IMR-90 (cell line): ENCODE results near the gene SWAP70. TPM values are rescaled to one million over a fixed set of nuclear protein-coding genes. Genes with fewer than 3 reads are reported as not detected.

Experiments used
- ATAC-seq: fragments of 200-7000 bp; cut with Tn5 transposase; 2 replicates; pipeline ENCODE4 v1.9.1; 2020; ENCODE audit warnings: low read depth, mild to moderate bottlenecking, moderate library complexity
- Bru-seq: library from RNA; stranded (reverse); fragments of 400-500 nt; gene quantifications from one replicate; lab custom pipeline; 2021; lab: Mats Ljungman, UMichigan
- BruChase-seq, 2 experiments: library from RNA; stranded (reverse); fragments of 400-500 nt; gene quantifications; one replicate each; lab custom pipeline; 2021; lab: Mats Ljungman, UMichigan
- BruUV-seq: library from RNA; stranded (reverse); fragments of 400-500 nt; replicated peaks from 2 replicates; lab custom pipeline; 2021; lab: Mats Ljungman, UMichigan
- CTCF ChIA-PET: fragments of 300-600 bp; formaldehyde crosslinking; extraction: SDS; loops from one replicate; lab custom pipeline; 2021; ENCODE audit warnings: antibody characterized with exemption; lab: Yijun Ruan, JAX
- POLR2A ChIA-PET: fragments of 300-600 bp; sonication (Branson Sonifier 250); formaldehyde crosslinking; loops from one replicate; lab custom pipeline; 2022; ENCODE audit warnings: antibody characterized with exemption; ENCODE audit not compliant: unreplicated experiment; lab: Charles Lee
- DNase-seq: peaks from one replicate; pipeline ENCODE4 v3.0.0; 2013
- H2AFZ ChIP-seq: replicated peaks from 2 replicates; pipeline ENCODE3; 2013; ENCODE audit warnings: low read length, mild to moderate bottlenecking; ENCODE audit not compliant: poor library complexity
- H2AK5ac ChIP-seq: 2 replicates; pipeline ENCODE4 v1.6.1; 2013; ENCODE audit warnings: low read depth, low read length, inconsistent platforms
- H2AK9ac ChIP-seq: replicated peaks from 2 replicates; pipeline ENCODE3; 2013; ENCODE audit warnings: mild to moderate bottlenecking, low read depth, low read length, moderate library complexity; ENCODE audit not compliant: poor library complexity
- H2BK120ac ChIP-seq: 2 replicates; pipeline ENCODE4 v1.6.1; 2013; ENCODE audit warnings: low read depth, low read length, inconsistent platforms
- H2BK15ac ChIP-seq: 3 replicates; pipeline ENCODE4 v1.6.1; 2013; ENCODE audit warnings: low read depth, low read length, inconsistent platforms
- H2BK20ac ChIP-seq: 2 replicates; pipeline ENCODE4 v1.6.1; 2013; ENCODE audit warnings: low read depth, mild to moderate bottlenecking, inconsistent platforms, low read length, moderate library complexity
- H2BK5ac ChIP-seq: 2 replicates; pipeline ENCODE4 v1.6.1; 2013; ENCODE audit warnings: mild to moderate bottlenecking, low read depth, low read length, inconsistent platforms; ENCODE audit not compliant: poor library complexity, severe bottlenecking
- H3K14ac ChIP-seq: replicated peaks from 2 replicates; pipeline ENCODE4 v1.6.1; 2013; ENCODE audit warnings: low read depth, low read length, inconsistent platforms
- H3K18ac ChIP-seq: 2 replicates; pipeline ENCODE4 v1.6.1; 2013; ENCODE audit warnings: low read depth, low read length, control low read depth
- H3K23ac ChIP-seq: 2 replicates; pipeline ENCODE4 v1.6.1; 2013; ENCODE audit warnings: low read depth, low read length, inconsistent platforms
- H3K27ac ChIP-seq: 2 replicates; pipeline ENCODE4 v1.5.1; 2013; ENCODE audit warnings: mild to moderate bottlenecking, control low read depth, low read length; ENCODE audit not compliant: insufficient read depth
- H3K27me3 ChIP-seq: 2 replicates; pipeline ENCODE4 v1.6.1; 2013; ENCODE audit warnings: low read length; ENCODE audit not compliant: control insufficient read depth, insufficient read depth
- H3K36me3 ChIP-seq: 2 replicates; pipeline ENCODE4 v1.6.1; 2013; ENCODE audit warnings: low read length, mixed read lengths; ENCODE audit not compliant: control insufficient read depth, insufficient read depth
- H3K4ac ChIP-seq: 2 replicates; pipeline ENCODE4 v1.6.1; 2013; ENCODE audit warnings: low read depth, low read length, inconsistent platforms
- H3K4me1 ChIP-seq: 2 replicates; pipeline ENCODE4 v1.6.1; 2013; ENCODE audit warnings: low read length, mixed read lengths; ENCODE audit not compliant: control insufficient read depth, insufficient read depth
- H3K4me2 ChIP-seq: 2 replicates; pipeline ENCODE4 v1.6.1; 2013; ENCODE audit warnings: low read depth, mild to moderate bottlenecking, control low read depth, low read length, moderate library complexity
- H3K4me3 ChIP-seq: 2 replicates; pipeline ENCODE4 v1.5.1; 2013; ENCODE audit warnings: low read depth, mild to moderate bottlenecking, control low read depth, low read length, moderate library complexity; ENCODE audit not compliant: insufficient read depth
- H3K56ac ChIP-seq: 2 replicates; pipeline ENCODE4 v1.6.1; 2013; ENCODE audit warnings: low read length, inconsistent platforms; ENCODE audit not compliant: insufficient read depth; ENCODE audit errors: extremely low read depth
- H3K79me1 ChIP-seq, 2 experiments: 2 replicates each; pipeline ENCODE4 v1.6.1; 2013; ENCODE audit warnings: low read length in 2 of 2, inconsistent platforms in 1 of 2, low read depth in 1 of 2
- H3K9ac ChIP-seq: 2 replicates; pipeline ENCODE4 v1.6.1; 2013; ENCODE audit warnings: low read depth, low read length, control low read depth
- H3K9me1 ChIP-seq: 2 replicates; pipeline ENCODE4 v1.6.1; 2013; ENCODE audit warnings: low read length, inconsistent platforms; ENCODE audit not compliant: insufficient read depth
- H3K9me3 ChIP-seq: 2 replicates; pipeline ENCODE4 v1.6.1; 2013; ENCODE audit warnings: low read length; ENCODE audit not compliant: control insufficient read depth, insufficient read depth
- H4K20me1 ChIP-seq: 2 replicates; pipeline ENCODE4 v1.6.1; 2013; ENCODE audit warnings: low read length, inconsistent platforms; ENCODE audit not compliant: insufficient read depth
- H4K5ac ChIP-seq: 2 replicates; pipeline ENCODE4 v1.6.1; 2013; ENCODE audit warnings: mild to moderate bottlenecking, low read depth, low read length, control low read depth
- H4K8ac ChIP-seq, 2 experiments: 2 replicates each; pipeline ENCODE4 v1.6.1; 2013; ENCODE audit warnings: low read depth in 2 of 2, low read length in 2 of 2, control low read depth in 1 of 2, inconsistent platforms in 1 of 2
- H4K91ac ChIP-seq: 2 replicates; pipeline ENCODE4 v1.6.1; 2013; ENCODE audit warnings: low read depth, low read length, inconsistent platforms; ENCODE audit not compliant: insufficient read depth
- BHLHE40 ChIP-seq: fragments of 150-350 bp; IDR thresholded peaks from 2 replicates; pipeline ENCODE4 v1.6.1; 2016; ENCODE audit warnings: mild to moderate bottlenecking, low read depth, low read length
- CEBPB ChIP-seq: IDR thresholded peaks from 2 replicates; pipeline ENCODE4 v1.6.1; 2012; ENCODE audit warnings: low read depth, low read length, improper control_type of control experiment
- CTCF ChIP-seq: conservative IDR thresholded peaks from 2 replicates; pipeline ENCODE4 v1.5.1; 2012; ENCODE audit warnings: mild to moderate bottlenecking, low read depth, low read length, improper control_type of control experiment
- ELK1 ChIP-seq: fragments of 150-350 bp; IDR thresholded peaks from 2 replicates; pipeline ENCODE4 v1.6.1; 2016; ENCODE audit warnings: low read depth, mild to moderate bottlenecking, low read length, moderate library complexity, borderline replicate concordance
- FOS ChIP-seq: fragments of 150-350 bp; IDR thresholded peaks from 2 replicates; pipeline ENCODE4 v1.6.1; 2016; ENCODE audit warnings: low read depth, low read length
- MAFK ChIP-seq: IDR thresholded peaks from 2 replicates; pipeline ENCODE4 v1.6.1; 2012; ENCODE audit warnings: low read depth, low read length, improper control_type of control experiment
- MAZ ChIP-seq: IDR thresholded peaks from 2 replicates; pipeline ENCODE4 v1.6.1; 2012; ENCODE audit warnings: low read depth, mild to moderate bottlenecking, low read length, improper control_type of control experiment, moderate library complexity, borderline replicate concordance
- MXI1 ChIP-seq: IDR thresholded peaks from 2 replicates; pipeline ENCODE4 v1.6.1; 2012; ENCODE audit warnings: low read depth, mild to moderate bottlenecking, low read length, moderate library complexity, borderline replicate concordance
- NFE2L2 ChIP-seq: fragments of 150-350 bp; IDR thresholded peaks from 2 replicates; pipeline ENCODE4 v1.6.1; 2016; ENCODE audit warnings: low read depth, mild to moderate bottlenecking, low read length
- POLR2A ChIP-seq: IDR thresholded peaks from 2 replicates; pipeline ENCODE4 v1.6.1; 2012; ENCODE audit warnings: mild to moderate bottlenecking, low read depth, low read length
- RAD21 ChIP-seq: IDR thresholded peaks from 2 replicates; pipeline ENCODE4 v1.6.1; 2012; ENCODE audit warnings: low read length, improper control_type of control experiment
- RCOR1 ChIP-seq: IDR thresholded peaks from 2 replicates; pipeline ENCODE4 v1.6.1; 2012; ENCODE audit warnings: mild to moderate bottlenecking, low read length, improper control_type of control experiment; ENCODE audit not compliant: insufficient replicate concordance
- SMC3 ChIP-seq: fragments of 150-350 bp; IDR thresholded peaks from 2 replicates; pipeline ENCODE4 v1.6.1; 2016; ENCODE audit warnings: low read depth, mild to moderate bottlenecking, antibody characterized with exemption, low read length, moderate library complexity
- WGBS, 2 experiments: methylation state at CpG; one replicate each; pipeline versions ENCODE4 v1.1.5 to v1.1.7; 2013; ENCODE audit warnings: missing lambda C conversion rate in 2 of 2; ENCODE audit not compliant: insufficient read length in 1 of 2; ENCODE audit errors: extremely low coverage in 2 of 2; 5-methylcytosine and 5-hydroxymethylcytosine counted together
- dilution Hi-C: fragments of 300-500 bp; cut with HindIII; formaldehyde crosslinking; loops from one replicate; pipeline ENCODE4 v1.14.3; 2018; ENCODE audit warnings: low sequenced_read_pairs; ENCODE audit not compliant: unreplicated experiment
- in situ Hi-C: fragments of 300-500 bp; cut with MboI; formaldehyde crosslinking; loops from 3 replicates; pipeline ENCODE4 v1.14.3; 2019; ENCODE audit warnings: low sequenced_read_pairs, inconsistent platforms, mixed read lengths
- intact Hi-C: fragments of 100-400 bp; cut with micrococcal nuclease; formaldehyde crosslinking; loops from 2 replicates; pipeline ENCODE4 v1.10.0; 2022
- long read RNA-seq: library from polyadenylated mRNA; unstranded; transcript quantifications from one replicate; pipeline ENCODE4 v2.0.0, GENCODE V29; 2021; ENCODE audit not compliant: unreplicated experiment
- polyA plus RNA-seq, 3 experiments: library from polyadenylated mRNA; depleted of rRNA; stranded (reverse); fragments of >200 nt; gene quantifications; 2 replicates each; pipeline ENCODE4 v1.2.3, GENCODE V29; 2012; ENCODE audit warnings: low replicate concordance in 1 of 3
- total RNA-seq: library from RNA; depleted of rRNA; stranded (reverse); fragments of >200 nt; gene quantifications from 2 replicates; pipeline ENCODE4 v1.2.3, GENCODE V29; 2012; rRNA removed

The SWAP70 gene
- 19.9 and 28.9 TPM in 2 replicates for total RNA-seq
- 12.6 and 15.5 TPM in 2 replicates for polyA plus RNA-seq (2012; rRNA removed)
- polyA plus RNA-seq (2012; cell fraction: cytosol; rRNA removed), result 4.8 and 7.0 TPM in 2 replicates
- 2.0 and 11.4 TPM in 2 replicates for polyA plus RNA-seq (2012; cell fraction: nucleus; rRNA removed; ENCODE audit: low replicate concordance)
- percentile 87 among the genes with signal in this experiment for Bru-seq, nascent RNA
- BruChase-seq, experiment 1, labeled RNA remaining after a 6-hour chase, result percentile 79 among the genes with signal in this experiment
- BruChase-seq, experiment 2, labeled RNA remaining after a 2-hour chase, result percentile 78 among the genes with signal in this experiment
- long read RNA-seq, full-length matches to known transcripts, result 63 of 84 reads
- long read RNA-seq, partial matches to known transcripts, result 12 of 84 reads
- long read RNA-seq, other reads (novel, unspliced or antisense), result 9 of 84 reads

DNA sequence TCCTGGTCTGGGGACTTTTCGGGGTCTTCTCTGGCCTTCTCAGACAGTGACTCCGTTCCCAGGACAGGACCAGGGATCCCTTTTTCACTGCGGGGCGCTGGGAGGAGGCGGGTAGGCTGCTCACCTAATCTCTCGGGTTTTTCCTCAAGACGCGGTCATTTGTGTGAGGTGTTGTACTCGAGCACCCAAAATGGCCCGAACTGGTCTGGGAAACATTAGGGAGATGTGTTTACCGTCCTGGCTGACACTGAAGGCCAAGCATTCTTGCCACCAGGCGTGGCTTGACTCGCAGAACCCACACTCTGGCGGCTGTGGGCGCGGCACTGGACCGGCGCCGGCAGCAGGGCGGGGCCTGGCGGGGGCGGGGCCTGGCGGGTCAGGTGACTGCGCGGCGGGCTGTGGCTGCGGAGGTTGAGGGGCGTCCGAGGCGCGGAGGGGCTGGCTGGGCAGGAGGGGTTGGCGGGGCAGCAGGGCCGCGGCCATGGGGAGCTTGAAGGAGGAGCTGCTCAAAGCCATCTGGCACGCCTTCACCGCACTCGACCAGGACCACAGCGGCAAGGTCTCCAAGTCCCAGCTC, at the start of gene SWAP70:
TSS of gene SWAP70 (plus strand) at position 379 of the 577 bp plus-strand sequence. CDS start at position 482, 103 bp downstream.
- peak within 1 kb of the TSS; percentile 92 for H2AK5ac ChIP-seq
- peaks cover 13% of the 10 kb centered on the region; the same call in 1 of the 2 replicates for H4K20me1 ChIP-seq
- H3K9me1 ChIP-seq, result peaks cover 4% of the 10 kb centered on the region; the same call in 1 of the 2 replicates
- peak within 1 kb of the TSS; percentile 90 to 97 for H4K8ac ChIP-seq
- peak within 1 kb of the TSS; percentile 69 for H2BK120ac ChIP-seq
- ATAC-seq (peak; percentile 96), DNase-seq (peak; percentile 82)
- H4K91ac ChIP-seq, result peak within 1 kb of the TSS; percentile 74
- peak within 1 kb of the TSS; percentile 79 for H3K18ac ChIP-seq
- dilution Hi-C loops (no loop called here), in situ Hi-C loops (loop anchor here (5.0 kb wide), 1 partner anchor 46 kb away; no protein-coding TSS in a partner anchor), intact Hi-C loops (loop anchor here (1.0 to 5.0 kb wide), 2 partner anchors 46 to 90 kb away; partner anchors contain the start of gene WEE1)
- peaks cover 2% of the 10 kb centered on the region; the same call in 1 of the 2 replicates for H3K36me3 ChIP-seq
- WGBS, 2 experiments, result 0% methylated on average over 8 of the region's 38 CpGs; no CpG with 5 or more reads in 1 of the 2 experiments
- CTCF ChIA-PET, result no interaction called here
- H3K4ac ChIP-seq, result peak within 1 kb of the TSS; percentile 80
- peak within 1 kb of the TSS; percentile 12; the same call in 2 of the 3 replicates for H2BK15ac ChIP-seq
- peak within 1 kb of the TSS; percentile 47 for H2BK20ac ChIP-seq
- H3K4me3 ChIP-seq, result peak within 1 kb of the TSS; percentile 93
- peak within 1 kb of the TSS; percentile 68 for H3K14ac ChIP-seq
- peak within 1 kb of the TSS; percentile 95 for H2AFZ ChIP-seq
- peak within 1 kb of the TSS; percentile 92 for H3K27ac ChIP-seq
- H2AK9ac ChIP-seq, result peak within 1 kb of the TSS; percentile 94
- BruUV-seq, result no TSS peak
- H3K79me1 ChIP-seq, result peaks cover 22 to 42% of the 10 kb centered on the region in 2 experiments
- H3K4me1 ChIP-seq, result peaks cover 3% of the 10 kb centered on the region; the same call in 1 of the 2 replicates
- peak within 1 kb of the TSS; percentile 86 for H4K5ac ChIP-seq
- POLR2A ChIA-PET, result no interaction called here
- H3K27me3 ChIP-seq, result no peaks in the 10 kb centered on the region
- peak within 1 kb of the TSS; percentile 73 for H2BK5ac ChIP-seq
- peak within 1 kb of the TSS; percentile 57 for H3K56ac ChIP-seq
- peak within 1 kb of the TSS; percentile 91 for H3K9ac ChIP-seq
- H3K4me2 ChIP-seq, result peak within 1 kb of the TSS; percentile 87
- peak within 1 kb of the TSS; percentile 77 for H3K23ac ChIP-seq
- peaks cover 5% of the 10 kb centered on the region; the same call in 1 of the 2 replicates for H3K9me3 ChIP-seq
- TF ChIP-seq ELK1 (no peak), CEBPB (no peak), FOS (no peak), RAD21 (0 out of 2 replicates have a peak, but pooled peaks have one; percentile 31), RCOR1 (no peak), MXI1 (no peak), POLR2A (peak; percentile 31; the same call in 1 of the 2 replicates), CTCF (peak; percentile 52), MAFK (no peak), BHLHE40 (no peak), SMC3 (peak; percentile 14; the same call in 1 of the 2 replicates), NFE2L2 (no peak), MAZ (no peak)
